ENCODE measurements around the gene ADCY7. TPM values are rescaled to one million over a fixed set of nuclear protein-coding genes. Genes with fewer than 3 reads are reported as not detected.

Gene ADCY7
- total and polyA plus RNA-seq, 9 of the 15 experiments (the other 6 are each of a cell fraction or from before 2014, with no cell fraction given), result 2.3 to 108 (median 28.6) TPM

GRCh38 chr16:50338371-50339231 lies 72.2 kb downstream of the ADCY7 start (continued):
- TF ChIP-seq, protein P1, sequence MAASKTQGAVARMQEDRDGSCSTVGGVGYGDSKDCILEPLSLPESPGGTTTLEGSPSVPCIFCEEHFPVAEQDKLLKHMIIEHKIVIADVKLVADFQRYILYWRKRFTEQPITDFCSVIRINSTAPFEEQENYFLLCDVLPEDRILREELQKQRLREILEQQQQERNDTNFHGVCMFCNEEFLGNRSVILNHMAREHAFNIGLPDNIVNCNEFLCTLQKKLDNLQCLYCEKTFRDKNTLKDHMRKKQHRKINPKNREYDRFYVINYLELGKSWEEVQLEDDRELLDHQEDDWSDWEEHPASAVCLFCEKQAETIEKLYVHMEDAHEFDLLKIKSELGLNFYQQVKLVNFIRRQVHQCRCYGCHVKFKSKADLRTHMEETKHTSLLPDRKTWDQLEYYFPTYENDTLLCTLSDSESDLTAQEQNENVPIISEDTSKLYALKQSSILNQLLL (CRISPR knock-in tag; IDR thresholded peaks at IDR 0.05; ENCODE audit: borderline replicate concordance), result no peak
- peak; percentile 38; the same call in 1 of the 2 replicates for TF ChIP-seq SMARCC2 (IDR thresholded peaks at IDR 0.05; ENCODE audit: low read depth)
- no peak for TF ChIP-seq ZFP91 (CRISPR knock-in tag; IDR thresholded peaks at IDR 0.05)
- TF ChIP-seq TBP (optimal IDR thresholded peaks at IDR 0.05; ENCODE audit: low read depth, low read length), result no peak
- TF ChIP-seq KAT8 (IDR thresholded peaks at IDR 0.05; ENCODE audit: low read depth), result no peak
- TF ChIP-seq PHF8 (IDR thresholded peaks at IDR 0.05; ENCODE audit: borderline replicate concordance, low read length), result no peak
- no peak for TF ChIP-seq POLR2AphosphoS2 (IDR thresholded peaks at IDR 0.05; ENCODE audit: low read length)
- TF ChIP-seq HDAC2 (IDR thresholded peaks at IDR 0.05), result peak; percentile 47; the same call in 1 of the 2 replicates
- no peak for TF ChIP-seq ZNF445 (CRISPR knock-in tag; IDR thresholded peaks at IDR 0.05; ENCODE audit: low read depth)
- no peak for TF ChIP-seq ZNF695 (CRISPR knock-in tag; IDR thresholded peaks at IDR 0.05)
- no peak for TF ChIP-seq HDGF (IDR thresholded peaks at IDR 0.05)
- TF ChIP-seq, protein P2, sequence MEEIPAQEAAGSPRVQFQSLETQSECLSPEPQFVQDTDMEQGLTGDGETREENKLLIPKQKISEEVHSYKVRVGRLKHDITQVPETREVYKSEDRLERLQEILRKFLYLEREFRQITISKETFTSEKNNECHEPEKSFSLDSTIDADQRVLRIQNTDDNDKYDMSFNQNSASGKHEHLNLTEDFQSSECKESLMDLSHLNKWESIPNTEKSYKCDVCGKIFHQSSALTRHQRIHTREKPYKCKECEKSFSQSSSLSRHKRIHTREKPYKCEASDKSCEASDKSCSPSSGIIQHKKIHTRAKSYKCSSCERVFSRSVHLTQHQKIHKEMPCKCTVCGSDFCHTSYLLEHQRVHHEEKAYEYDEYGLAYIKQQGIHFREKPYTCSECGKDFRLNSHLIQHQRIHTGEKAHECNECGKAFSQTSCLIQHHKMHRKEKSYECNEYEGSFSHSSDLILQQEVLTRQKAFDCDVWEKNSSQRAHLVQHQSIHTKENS (CRISPR knock-in tag; IDR thresholded peaks at IDR 0.05), result no peak
- TF ChIP-seq ZNF232 (CRISPR knock-in tag; IDR thresholded peaks at IDR 0.05), result no peak
- TF ChIP-seq SAFB2 (IDR thresholded peaks at IDR 0.05; ENCODE audit: borderline replicate concordance, low read depth, low read length, severe bottlenecking), result no peak
- no peak for TF ChIP-seq BACH1 (tag; IDR thresholded peaks at IDR 0.05)
- TF ChIP-seq, protein P3, sequence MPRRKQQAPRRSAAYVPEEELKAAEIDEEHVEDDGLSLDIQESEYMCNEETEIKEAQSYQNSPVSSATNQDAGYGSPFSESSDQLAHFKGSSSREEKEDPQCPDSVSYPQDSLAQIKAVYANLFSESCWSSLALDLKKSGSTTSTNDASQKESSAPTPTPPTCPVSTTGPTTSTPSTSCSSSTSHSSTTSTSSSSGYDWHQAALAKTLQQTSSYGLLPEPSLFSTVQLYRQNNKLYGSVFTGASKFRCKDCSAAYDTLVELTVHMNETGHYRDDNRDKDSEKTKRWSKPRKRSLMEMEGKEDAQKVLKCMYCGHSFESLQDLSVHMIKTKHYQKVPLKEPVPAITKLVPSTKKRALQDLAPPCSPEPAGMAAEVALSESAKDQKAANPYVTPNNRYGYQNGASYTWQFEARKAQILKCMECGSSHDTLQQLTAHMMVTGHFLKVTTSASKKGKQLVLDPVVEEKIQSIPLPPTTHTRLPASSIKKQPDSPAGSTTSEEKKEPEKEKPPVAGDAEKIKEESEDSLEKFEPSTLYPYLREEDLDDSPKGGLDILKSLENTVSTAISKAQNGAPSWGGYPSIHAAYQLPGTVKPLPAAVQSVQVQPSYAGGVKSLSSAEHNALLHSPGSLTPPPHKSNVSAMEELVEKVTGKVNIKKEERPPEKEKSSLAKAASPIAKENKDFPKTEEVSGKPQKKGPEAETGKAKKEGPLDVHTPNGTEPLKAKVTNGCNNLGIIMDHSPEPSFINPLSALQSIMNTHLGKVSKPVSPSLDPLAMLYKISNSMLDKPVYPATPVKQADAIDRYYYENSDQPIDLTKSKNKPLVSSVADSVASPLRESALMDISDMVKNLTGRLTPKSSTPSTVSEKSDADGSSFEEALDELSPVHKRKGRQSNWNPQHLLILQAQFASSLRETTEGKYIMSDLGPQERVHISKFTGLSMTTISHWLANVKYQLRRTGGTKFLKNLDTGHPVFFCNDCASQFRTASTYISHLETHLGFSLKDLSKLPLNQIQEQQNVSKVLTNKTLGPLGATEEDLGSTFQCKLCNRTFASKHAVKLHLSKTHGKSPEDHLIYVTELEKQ (CRISPR knock-in tag; IDR thresholded peaks at IDR 0.05), result no peak
- TF ChIP-seq ETS2 (tag; IDR thresholded peaks at IDR 0.05; ENCODE audit: borderline replicate concordance, poor library complexity, severe bottlenecking), result no peak
- no peak for TF ChIP-seq ZNF644 (tag; IDR thresholded peaks at IDR 0.05; ENCODE audit: low read depth)
- TF ChIP-seq KDM5B (IDR thresholded peaks at IDR 0.05; ENCODE audit: insufficient replicate concordance, low read depth, low read length), result no peak
- TF ChIP-seq HMGN3 (IDR thresholded peaks at IDR 0.05; ENCODE audit: borderline replicate concordance, extremely low read depth, insufficient read length, low read depth, low read length), result no peak
